NCI-H1105 treated with DMSO at 0.1 percent for 48 hours (cell line): ENCODE data around the gene CYFIP2.

Source experiments
- DNase-seq: peaks from one replicate; lab custom pipeline; 2025; lab: John Stamatoyannopoulos, UW

Gene CYFIP2

DNA sequence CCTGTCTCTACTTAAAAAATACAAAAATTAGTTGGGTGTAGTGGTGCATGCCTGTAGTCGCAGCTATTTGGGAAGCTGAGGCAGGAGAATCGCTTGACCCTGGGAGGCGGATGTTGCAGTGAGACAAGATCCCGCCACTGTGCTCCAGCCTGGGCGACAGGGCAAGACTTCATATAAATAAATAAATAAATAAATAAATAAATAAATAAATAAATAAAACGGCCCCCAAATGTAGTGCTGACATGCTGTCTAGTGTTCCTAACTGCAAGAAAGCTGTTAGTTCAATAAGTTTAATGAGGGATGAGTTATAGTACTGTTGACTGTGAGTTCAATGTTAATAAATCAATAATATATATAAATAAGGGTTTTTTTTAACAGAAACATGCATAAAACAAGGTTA lies 7.5 kb upstream of the CYFIP2 start:
- no peak for DNase-seq

GRCh38 chr5:157259699-157260098 lies 6.2 kb upstream of the CYFIP2 start:
- no peak for DNase-seq

DNA sequence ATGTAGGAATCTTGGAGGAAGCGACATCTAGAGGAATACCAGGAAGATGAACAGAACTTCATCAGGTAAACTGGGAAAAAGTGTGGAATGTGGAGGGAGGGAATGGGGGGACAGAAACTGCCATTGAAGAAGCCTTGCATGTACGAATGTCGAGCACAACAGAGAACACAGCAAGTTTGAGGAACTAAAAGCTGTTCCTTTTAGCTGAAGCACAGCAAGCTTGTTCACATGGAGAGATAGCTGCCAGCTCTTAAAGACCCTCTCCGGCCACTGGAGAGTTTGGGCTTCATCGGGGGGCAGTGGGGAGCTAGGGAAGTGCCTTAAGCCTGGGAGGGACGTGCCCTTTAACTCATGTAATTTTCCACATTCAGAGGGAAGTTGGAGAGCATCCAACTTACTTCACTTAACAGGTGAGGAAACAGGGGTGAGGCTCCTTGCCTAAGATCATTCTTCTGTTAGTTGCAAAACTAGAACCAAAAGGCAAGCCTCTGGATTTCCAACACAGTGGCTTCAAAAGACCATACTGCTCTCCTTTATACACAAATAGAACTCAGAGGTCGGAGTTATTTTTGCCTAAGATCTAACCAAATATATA lies 2.3 kb upstream of the CYFIP2 start:
- DNase-seq = no peak

DNA sequence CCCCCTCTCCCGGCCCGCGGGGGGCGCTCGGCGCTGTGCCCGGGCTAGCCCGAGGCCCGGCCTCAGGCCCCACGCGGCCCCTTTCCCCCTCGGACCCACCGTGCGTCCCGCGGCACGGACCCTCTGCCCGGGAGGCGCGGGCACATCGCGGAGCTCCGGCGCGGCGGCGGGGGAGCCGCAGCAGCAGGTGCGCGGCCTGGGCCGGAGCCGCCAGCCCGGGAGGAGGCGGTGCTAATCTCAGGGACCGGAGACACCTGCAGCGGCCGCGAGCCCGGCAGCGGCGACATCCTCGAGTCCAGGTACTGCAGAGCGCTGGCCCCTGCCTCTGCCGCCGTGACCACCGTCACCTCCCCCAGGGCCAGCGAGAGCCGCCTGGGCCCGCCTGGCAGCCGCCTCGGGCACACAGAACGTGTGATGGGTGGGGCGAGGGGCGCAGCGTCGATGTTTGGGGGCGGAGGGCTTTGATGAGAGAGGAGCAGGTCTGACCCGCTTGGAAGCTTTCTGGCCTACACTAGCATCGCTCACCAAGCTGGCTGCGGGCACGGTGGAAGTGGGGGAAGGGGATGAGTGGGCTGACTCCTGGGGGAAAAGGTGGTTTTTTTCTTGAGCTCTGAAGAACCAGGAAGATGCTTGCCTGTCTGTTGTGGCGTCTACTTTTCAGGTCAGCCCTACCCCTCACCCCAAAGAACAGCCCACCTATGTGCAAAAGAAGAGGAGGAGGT lies 524 bp downstream of the CYFIP2 start:
- peak; percentile 29 for DNase-seq

DNA sequence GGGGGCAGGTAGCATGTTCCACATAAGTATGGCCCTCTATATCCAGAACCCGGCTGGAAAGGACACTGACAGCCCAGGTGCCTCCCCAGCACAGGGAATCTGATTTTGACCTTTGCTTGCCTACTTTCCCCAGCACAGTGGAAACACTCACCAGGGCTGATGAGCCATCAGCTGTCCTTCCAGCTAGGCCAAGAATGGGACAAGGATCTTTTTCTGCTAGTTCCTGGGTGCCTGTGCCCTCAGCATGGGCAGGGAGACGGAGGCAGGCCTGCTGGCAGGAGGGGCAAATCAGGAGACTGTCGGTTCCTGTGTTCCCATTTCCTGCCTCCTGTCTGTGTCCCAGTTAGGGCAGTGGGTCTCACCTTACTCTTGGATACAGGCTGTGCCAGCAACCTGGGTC lies 1.1 kb downstream of the CYFIP2 start:
- DNase-seq = no peak

- no peak for DNase-seq
Observed at GRCh38 chr5:157267761-157268480, 2.0 kb downstream of the CYFIP2 start.

DNA sequence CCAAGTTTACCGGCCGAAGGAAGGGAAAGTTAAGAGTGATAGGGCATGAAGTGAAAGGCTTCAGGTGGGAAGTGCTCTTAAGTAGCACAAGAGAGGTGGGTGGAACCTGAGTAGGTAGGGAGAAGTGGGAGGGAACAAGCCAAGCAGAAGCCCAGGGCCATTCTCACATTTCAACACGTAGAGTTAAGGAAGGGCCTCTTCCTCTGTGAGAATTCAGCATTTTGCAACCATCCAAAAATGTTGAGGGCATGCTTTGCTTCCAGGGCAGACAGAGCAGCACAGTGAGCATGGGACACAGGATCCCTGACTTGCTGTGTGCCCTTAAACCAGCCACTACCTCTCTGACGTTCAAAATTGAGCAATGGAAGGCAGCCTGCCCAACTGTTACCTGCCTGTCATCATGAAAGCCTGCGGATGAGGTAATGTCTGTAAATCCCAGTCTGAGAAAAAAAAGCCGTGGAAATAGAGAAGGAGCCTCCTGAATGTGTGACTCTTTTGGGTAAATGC lies 3.3 kb downstream of the CYFIP2 start:
- no peak for DNase-seq

DNA sequence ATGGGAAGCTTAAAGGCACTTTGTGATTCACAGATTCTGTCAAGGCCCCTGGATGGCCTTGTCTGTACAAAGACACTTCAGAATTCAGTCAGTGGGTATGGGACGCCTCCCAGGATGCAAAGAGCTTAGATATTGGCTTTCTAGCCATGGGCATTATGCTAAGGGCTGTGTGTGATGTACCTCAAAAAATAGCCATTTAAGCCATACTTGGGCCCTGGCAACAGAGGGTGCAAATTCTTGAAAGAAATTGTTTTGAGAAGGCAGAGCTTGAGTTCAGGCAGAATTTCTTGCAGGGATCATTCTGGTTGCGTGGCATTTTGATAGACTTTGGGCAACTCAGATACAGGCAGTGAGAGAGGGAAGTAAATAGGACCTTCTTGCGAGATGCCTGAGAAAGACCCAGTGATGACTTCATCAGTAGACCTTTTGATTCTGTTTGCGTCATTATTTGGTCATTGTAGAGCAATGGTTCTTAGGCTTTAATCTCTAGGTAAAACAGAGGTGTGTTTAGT lies 3.9 kb downstream of the CYFIP2 start:
- DNase-seq = no peak

- DNase-seq = no peak
Observed at GRCh38 chr5:157270771-157271170, 4.8 kb downstream of the CYFIP2 start.

DNA sequence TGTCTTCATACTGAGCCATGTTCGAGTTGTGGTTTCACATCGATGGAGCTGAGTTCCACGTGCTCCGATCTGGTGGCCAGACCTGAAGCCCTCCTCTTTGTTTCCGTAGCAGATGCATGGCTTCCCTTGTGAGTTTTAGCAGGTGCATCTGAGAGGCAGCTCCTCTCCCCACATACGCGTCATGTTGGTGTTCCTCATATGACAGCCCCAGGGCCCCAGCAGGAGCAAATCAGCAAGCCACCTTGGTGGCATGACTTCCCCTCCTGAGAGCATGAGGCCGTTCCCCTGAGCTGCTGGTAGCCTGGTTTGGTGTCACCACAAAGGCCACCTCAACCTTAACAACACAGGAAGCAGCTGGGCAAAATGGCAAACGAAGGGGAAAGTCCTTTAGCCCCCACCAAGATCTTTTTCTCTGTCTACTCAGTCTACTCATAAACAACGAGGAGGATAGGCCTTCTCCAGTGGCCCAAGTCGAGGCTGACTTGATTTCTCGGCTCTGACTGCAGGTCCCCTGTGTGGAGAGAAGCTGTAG lies 5.9 kb downstream of the CYFIP2 start:
- no peak for DNase-seq

- no peak for DNase-seq
Observed at GRCh38 chr5:157273131-157273556, 7.2 kb downstream of the CYFIP2 start.

GRCh38 chr5:157275403-157275802 lies 9.5 kb downstream of the CYFIP2 start:
- no peak for DNase-seq

- no peak for DNase-seq
Observed at GRCh38 chr5:157278319-157279037, 12.6 kb downstream of the CYFIP2 start.

GRCh38 chr5:157279605-157280239 lies 13.8 kb downstream of the CYFIP2 start:
- no peak for DNase-seq

- DNase-seq = no peak
Observed at GRCh38 chr5:157280927-157281326, 15.0 kb downstream of the CYFIP2 start.

- no peak for DNase-seq
Observed at GRCh38 chr5:157282150-157282549, 16.2 kb downstream of the CYFIP2 start.

GRCh38 chr5:157283434-157283833 lies 17.5 kb downstream of the CYFIP2 start:
- no peak for DNase-seq

GRCh38 chr5:157284458-157285212 lies 18.7 kb downstream of the CYFIP2 start:
- DNase-seq = no peak

DNA sequence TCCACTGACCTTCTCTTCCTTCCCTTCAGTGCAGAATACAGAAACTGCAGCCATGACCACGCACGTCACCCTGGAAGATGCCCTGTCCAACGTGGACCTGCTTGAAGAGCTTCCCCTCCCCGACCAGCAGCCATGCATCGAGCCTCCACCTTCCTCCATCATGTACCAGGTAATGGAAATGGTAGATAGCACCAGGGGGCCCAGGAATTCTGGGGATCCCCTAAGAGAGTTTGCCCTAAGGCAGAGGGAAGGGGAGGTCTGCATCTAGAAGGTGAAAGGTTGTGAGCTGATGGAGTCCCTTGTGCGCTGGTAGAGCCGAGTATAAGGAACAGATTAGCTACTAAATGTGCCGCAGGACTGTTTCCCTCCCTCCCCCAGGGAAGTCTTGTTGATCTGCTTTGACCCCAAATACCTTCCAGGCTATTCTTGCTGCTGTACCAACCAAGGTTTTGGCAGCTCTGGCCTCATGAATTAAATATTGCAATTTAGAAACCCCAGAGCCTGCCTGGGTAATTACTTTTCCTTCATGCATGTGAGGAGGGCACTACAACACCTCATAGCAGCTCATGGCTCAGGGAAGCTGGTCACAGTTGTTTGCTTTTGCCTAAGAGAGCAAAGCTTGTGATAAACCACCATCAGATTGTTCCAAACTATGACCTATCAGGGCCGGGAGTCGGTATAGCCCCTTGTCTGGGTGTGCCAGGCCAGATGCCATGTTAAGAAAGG lies 19.6 kb downstream of the CYFIP2 start:
- no peak for DNase-seq

DNA sequence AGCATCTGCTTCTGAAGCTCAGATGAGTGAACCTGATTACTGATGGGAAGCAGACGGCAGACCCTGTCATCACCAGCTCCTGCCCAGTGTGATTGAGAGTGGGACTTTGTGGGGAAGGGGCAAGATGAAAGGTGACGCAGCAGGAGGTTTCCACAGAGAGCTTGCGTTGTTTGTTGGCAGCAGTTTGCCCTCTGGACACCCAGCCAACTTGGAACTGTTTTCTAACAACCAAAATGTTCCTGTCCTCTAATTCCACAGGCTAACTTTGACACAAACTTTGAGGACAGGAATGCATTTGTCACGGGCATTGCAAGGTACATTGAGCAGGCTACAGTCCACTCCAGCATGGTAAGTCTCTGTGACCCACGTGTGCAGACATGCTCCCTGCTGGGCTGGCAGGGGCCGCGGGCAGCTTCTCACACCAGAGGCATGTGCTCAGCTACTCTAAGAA lies 20.9 kb downstream of the CYFIP2 start:
- no peak for DNase-seq
